CD4-positive, alpha-beta T cell treated with Interleukin-4 for 4 hours (primary cell): ENCODE measurements around the gene APOO.
A peak's percentile ranks its signal among the peaks of the same experiment; 100 is the strongest.

ENCODE experiments used
- DNase-seq: peaks from one replicate; pipeline ENCODE4 v3.0.0-alpha.2; 2020

Gene APOO

GRCh38 chrX:23813808-23814207, 93.9 kb downstream of the APOO start:
- DNase-seq: no peak

GRCh38 chrX:23811656-23812055, 96.1 kb downstream of the APOO start:
- DNase-seq: no peak

DNA sequence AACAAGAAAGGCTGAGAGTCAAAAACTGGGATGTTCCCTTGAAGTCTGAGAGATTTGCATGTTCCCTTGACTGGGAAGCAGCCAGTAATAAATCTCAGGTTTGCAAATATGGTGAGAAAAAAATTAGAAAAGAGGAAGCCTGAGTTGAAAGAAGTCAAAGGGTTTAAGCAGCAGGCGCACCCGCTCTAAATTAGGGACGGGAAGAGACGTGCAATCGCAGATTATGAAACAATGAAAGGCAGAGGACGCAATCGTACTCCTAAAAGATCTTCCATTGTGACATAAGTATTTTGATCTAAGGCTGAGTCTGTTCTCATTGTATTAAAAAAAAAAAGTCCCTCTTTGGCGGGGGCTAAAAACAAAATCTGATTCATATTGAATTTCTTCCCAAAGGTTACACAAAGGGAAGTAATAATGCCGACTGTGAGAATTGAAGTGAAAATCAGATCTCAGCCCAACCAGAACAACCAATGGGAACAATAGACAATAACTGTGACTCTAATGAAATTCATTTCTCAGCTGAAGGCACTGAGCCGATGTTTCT, 96.6 kb downstream of the APOO start:
- DNase-seq: no peak

GRCh38 chrX:23810279-23810678, 97.5 kb downstream of the APOO start:
- no peak for DNase-seq

GRCh38 chrX:23805389-23805788, 102.3 kb downstream of the APOO start:
- DNase-seq: no peak

DNA sequence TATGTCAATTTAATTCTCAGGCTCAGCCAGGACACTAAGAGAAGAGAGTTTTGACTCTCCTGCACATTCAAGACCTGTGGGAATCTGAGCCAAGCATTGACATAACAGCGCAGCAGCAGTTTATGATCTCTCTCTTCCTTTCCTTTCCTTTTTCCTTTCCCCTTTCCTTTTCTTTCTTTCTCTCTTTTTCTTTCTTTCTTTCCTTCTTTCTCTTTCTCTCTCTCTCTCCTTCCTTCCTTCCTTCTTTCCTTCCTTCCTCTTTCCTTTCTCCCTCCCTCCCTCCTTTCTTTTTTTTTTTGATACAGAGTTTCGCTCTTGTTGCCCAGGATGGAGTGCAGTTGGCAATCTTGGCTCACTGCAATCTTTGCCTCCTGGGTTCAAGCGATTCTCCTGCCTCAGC, 103.2 kb downstream of the APOO start:
- no peak for DNase-seq

- no peak for DNase-seq
These were observed 103.8 kb downstream of the APOO start for GRCh38 chrX:23803931-23804381.

DNA sequence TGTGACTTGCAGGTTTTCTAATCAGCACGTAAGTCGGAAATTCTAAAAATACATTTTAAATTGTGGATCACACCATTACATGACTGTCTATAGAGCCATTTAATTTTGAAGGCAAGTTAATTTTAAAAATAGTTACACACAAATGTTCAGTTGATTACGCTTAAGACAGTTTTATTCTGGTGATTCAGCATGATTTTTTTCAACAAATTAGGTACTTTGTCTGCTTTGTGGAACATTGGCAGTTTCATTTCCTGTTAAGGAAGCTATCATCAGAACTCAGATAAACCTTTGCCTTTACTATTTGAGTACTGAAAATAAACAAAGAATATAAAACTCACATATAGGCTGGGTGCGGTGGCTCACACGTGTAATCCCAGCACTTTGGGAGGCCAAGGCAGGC, 105.3 kb downstream of the APOO start:
- DNase-seq: no peak

DNA sequence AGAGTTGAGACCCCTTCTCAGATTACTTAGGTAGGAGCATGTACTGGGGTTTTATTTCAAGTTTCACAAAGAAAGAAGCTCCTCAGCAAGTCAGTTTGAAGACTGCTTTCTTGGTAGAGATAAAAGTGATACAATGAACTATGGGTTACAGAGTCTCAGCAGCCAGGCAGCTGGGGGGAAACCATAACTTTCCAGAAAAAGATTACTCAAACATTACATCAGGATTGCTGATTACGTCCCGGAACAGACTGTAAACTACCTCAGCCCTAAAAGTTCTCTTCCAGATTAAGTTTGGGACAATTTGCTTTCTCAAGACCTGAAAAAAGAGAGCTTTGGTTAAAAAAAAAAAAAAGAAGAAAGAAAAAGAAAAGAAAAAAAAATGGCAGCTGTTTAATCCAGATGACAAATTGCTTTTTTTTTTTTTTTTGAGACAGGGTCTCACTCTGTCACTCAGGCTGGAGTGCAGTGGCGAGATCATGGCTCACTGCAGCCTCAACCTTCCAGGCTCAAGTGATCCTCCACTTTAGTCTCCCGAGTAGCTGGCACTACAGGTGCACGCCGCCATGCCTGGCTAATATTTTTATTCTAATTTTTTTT, 108.2 kb downstream of the APOO start:
- DNase-seq: no peak

GRCh38 chrX:23797371-23798128, 110.2 kb downstream of the APOO start:
- DNase-seq: no peak

GRCh38 chrX:23795221-23795620, 112.5 kb downstream of the APOO start:
- no peak for DNase-seq

GRCh38 chrX:23792861-23793553, 114.7 kb downstream of the APOO start:
- DNase-seq: no peak

DNA sequence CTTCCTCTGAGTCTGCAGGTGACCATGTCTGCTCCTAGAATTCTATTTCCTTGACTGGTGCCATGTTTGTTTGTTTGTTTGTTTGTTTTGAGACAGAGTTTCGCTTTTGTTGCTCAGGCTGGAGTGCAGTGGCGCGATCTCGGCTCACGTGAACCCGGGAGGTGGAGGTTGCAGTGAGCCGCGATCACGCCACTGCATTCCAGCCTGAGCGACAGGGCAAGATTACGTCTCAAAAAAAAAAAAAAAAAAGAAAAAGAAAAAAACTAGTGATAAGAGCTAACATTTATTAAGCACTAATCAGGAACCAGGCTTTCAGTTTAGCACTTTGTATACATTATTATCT, 117.6 kb downstream of the APOO start:
- no peak for DNase-seq

DNA sequence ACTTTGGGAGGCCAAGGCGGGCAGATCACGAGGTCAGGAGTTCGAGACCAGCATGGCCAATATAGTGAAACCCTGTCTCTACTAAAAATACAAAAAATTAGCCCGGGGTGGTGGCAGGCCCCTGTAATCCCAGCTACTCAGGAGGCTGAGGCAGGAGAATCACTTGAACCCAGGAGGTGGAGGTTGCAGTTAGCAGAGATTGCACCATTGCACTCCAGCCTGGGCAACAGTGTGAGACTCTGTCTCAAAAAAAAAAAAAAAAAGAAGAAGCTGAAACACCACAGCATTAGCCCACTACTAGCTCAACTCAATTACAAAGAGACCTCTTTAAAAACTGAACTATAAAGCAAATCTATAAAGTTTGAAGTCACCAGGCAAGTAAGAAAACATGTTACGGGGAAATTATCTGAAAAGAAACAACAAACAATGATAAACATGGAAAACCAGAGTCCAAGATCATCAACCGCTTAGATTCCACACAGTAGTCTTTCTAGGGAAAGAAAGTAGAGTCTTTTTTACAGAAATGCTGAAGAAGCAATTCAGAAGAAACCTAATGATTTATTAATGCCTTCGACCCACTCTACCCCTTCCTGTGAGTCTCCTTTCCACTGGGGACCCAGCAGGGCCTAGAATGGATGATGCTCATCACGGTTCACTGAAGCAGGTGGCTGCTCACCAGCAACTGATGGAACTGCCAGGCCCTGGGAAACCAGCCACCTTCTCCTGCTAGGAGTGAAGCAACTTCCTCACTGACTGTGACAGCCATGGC, 118.2 kb downstream of the APOO start:
- no peak for DNase-seq

- no peak for DNase-seq
These were observed 118.8 kb downstream of the APOO start for GRCh38 chrX:23788946-23789345.

GRCh38 chrX:23788521-23788920, 119.2 kb downstream of the APOO start:
- DNase-seq: no peak

DNA sequence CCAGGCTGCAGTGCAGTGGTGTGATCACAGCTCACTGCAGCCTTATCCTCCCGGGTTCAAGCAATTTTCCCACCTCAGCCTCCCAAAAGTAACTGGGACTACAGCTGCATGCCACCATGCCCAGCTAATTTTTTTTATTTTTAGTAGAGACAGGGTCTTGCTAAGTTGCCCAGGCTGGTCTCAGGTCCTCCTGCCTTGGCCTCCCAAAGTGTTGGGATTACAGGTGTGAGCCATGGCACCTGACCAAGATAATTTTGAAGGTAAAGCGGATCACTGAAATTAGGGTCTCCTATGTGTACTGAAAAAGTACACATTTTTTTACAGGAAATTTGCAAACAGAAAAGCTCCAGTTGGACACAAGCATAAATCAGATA, 120.0 kb downstream of the APOO start:
- DNase-seq: no peak

- DNase-seq: no peak
These were observed 121.4 kb downstream of the APOO start for GRCh38 chrX:23786268-23786815.

DNA sequence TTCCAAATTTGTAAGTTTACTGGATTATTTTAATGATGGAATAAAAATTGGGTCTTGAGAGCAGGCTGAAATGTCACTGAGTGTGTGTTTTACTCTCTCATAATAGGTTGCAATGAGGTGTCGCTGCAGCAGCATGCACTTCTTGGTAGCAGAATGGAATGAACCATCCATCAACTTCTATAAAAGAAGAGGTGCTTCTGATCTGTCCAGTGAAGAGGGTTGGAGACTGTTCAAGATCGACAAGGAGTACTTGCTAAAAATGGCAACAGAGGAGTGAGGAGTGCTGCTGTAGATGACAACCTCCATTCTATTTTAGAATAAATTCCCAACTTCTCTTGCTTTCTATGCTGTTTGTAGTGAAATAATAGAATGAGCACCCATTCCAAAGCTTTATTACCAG, 122.2 kb downstream of the APOO start:
- no peak for DNase-seq

GRCh38 chrX:23784470-23785331, 123.0 kb downstream of the APOO start:
- DNase-seq: peak; percentile 4

DNA sequence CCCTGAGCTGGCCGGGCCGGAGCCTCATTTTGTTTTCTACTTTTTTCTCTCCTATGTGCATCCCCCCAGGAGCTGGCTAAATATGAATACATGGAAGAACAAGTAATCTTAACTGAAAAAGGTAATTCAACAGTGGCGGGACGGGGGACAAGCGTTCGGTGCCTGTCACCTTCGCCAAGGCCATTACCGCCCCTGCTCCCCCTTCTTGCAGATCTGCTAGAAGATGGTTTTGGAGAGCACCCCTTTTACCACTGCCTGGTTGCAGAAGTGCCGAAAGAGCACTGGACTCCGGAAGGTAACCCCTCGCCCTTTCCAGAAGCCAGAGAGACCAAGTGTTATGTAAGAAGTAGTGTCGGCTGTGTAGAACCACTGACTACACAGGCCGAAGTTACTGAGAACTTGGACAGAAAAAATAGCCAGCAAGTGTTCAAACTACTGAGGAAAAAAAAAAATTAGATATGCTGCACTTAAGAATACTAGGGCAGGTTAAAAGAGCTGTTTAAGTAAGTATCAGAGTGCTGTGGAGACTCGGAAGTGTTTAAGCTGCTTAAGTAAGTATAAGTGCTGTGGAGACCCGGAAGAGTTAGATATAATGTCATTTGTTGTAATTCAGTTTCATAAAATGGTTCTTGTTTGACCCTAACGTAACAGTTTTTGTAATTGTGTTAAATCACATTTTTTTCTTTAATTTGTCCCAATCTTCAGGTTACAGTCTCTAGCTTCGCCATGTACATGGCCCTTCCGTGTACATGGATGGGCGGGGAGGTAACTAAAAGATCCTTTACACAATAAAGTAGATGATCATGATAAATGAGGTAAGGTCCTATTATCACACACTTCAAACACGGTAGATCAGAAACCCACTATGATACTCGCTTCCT, 123.9 kb downstream of the APOO start:
- no peak for DNase-seq
